BJ (cell line): ENCODE measurements around the gene HSD17B8. TPM values are rescaled to one million over a fixed set of nuclear protein-coding genes. Genes with fewer than 3 reads are reported as not detected.

ENCODE experiments used
- CTCF ChIA-PET: fragments of 350-600 bp; formaldehyde crosslinking; extraction: SDS; loops from one replicate; lab custom pipeline; 2021; ENCODE audit warnings: antibody characterized with exemption, inconsistent platforms; lab: Yijun Ruan, JAX
- POLR2A ChIA-PET: fragments of 300-600 bp; sonication (Branson Sonifier 250); formaldehyde crosslinking; extraction: SDS; loops from one replicate; lab custom pipeline; 2021; ENCODE audit warnings: antibody characterized with exemption; lab: Charles Lee
- DNase-seq: peaks from one replicate; pipeline ENCODE4 v3.0.0-alpha.2; 2011; ENCODE audit warnings: low read depth
- H3K27me3 ChIP-seq: 2 replicates; pipeline ENCODE4 v1.6.0; 2011; ENCODE audit warnings: low read length; ENCODE audit not compliant: control insufficient read depth, insufficient read depth
- H3K36me3 ChIP-seq: 2 replicates; pipeline ENCODE4 v1.5.1; 2011; ENCODE audit warnings: low read length; ENCODE audit not compliant: control insufficient read depth, insufficient read depth
- H3K4me3 ChIP-seq: 2 replicates; pipeline ENCODE4 v1.5.1; 2011; ENCODE audit warnings: low read depth, mild to moderate bottlenecking, control low read depth, low read length
- CTCF ChIP-seq: IDR thresholded peaks from 2 replicates; pipeline ENCODE4 v1.5.1; 2011; ENCODE audit warnings: low read depth, mild to moderate bottlenecking, control low read depth, inconsistent platforms, low read length, moderate library complexity; ENCODE audit not compliant: insufficient read depth
- polyA plus RNA-seq: library from polyadenylated mRNA; depleted of rRNA; stranded (reverse); fragments of >200 nt; gene quantifications from 2 replicates; pipeline ENCODE4 v1.2.3, GENCODE V29; 2011

Gene HSD17B8
- polyA plus RNA-seq, 1 experiment: 3.4 TPM

GRCh38 chr6:33211136-33211535, 6.7 kb downstream of the HSD17B8 start:
- Histone ChIP-seq H3K4me3 (no peak overlapping the region), H3K36me3 (peaks cover 12% of the 10 kb centered on the region), H3K27me3 (no peaks in the 10 kb centered on the region; the same call in 1 of the 2 replicates)
- DNase-seq: no peak
- POLR2A ChIA-PET: no interaction called here
- TF ChIP-seq CTCF: no peak
- CTCF ChIA-PET: no interaction called here

GRCh38 chr6:33211666-33212422, 7.4 kb downstream of the HSD17B8 start:
- Histone ChIP-seq H3K4me3 (no peak overlapping the region), H3K27me3 (no peaks in the 10 kb centered on the region; the same call in 1 of the 2 replicates), H3K36me3 (peaks cover 12% of the 10 kb centered on the region)
- CTCF ChIA-PET: interaction anchor here (1.0 to 1.8 kb wide), 3 partner anchors 16 to 36 kb away, joined by 3 to 5 read pairs (median 3); no protein-coding TSS in a partner anchor
- POLR2A ChIA-PET: no interaction called here
- DNase-seq: no peak
- TF ChIP-seq CTCF: no peak

- Histone ChIP-seq H3K27me3 (no peaks in the 10 kb centered on the region; the same call in 1 of the 2 replicates), H3K4me3 (peak overlapping the region; percentile 40), H3K36me3 (peaks cover 12% of the 10 kb centered on the region)
- no peak for TF ChIP-seq CTCF
- CTCF ChIA-PET: interaction anchor here (0.6 to 1.8 kb wide), 5 partner anchors 16 to 1167 kb away, joined by 3 to 5 read pairs (median 3); no protein-coding TSS in a partner anchor
- DNase-seq: no peak
- POLR2A ChIA-PET: interaction anchor here (0.6 kb wide), 1 partner anchor 241 kb away, joined by 3 read pairs; no protein-coding TSS in a partner anchor
Observed at GRCh38 chr6:33212857-33213165, 8.4 kb downstream of the HSD17B8 start.

- no peak for TF ChIP-seq CTCF
- peak overlapping the region; percentile 40 for H3K4me3 ChIP-seq
- ChIA-PET CTCF (interaction anchor here (0.6 to 1.8 kb wide), 5 partner anchors 15 to 1168 kb away, joined by 3 to 5 read pairs (median 3); no protein-coding TSS in a partner anchor), POLR2A (interaction anchor here (0.6 kb wide), 1 partner anchor 241 kb away, joined by 3 read pairs; no protein-coding TSS in a partner anchor)
- no peak for DNase-seq
- H3K36me3 ChIP-seq: peaks cover 12% of the 10 kb centered on the region
- H3K27me3 ChIP-seq: no peaks in the 10 kb centered on the region; the same call in 1 of the 2 replicates
Observed at GRCh38 chr6:33213166-33213988, 8.9 kb downstream of the HSD17B8 start.

- no peak for DNase-seq
- no peak for TF ChIP-seq CTCF
- CTCF ChIA-PET: no interaction called here
Observed at GRCh38 chr6:33213989-33214335, 9.5 kb downstream of the HSD17B8 start.

More at GRCh38 chr6:33213989-33214335, 9.5 kb downstream of the HSD17B8 start:
- peak overlapping the region; percentile 40 for H3K4me3 ChIP-seq
- H3K27me3 ChIP-seq: no peaks in the 10 kb centered on the region; the same call in 1 of the 2 replicates
- H3K36me3 ChIP-seq: peaks cover 12% of the 10 kb centered on the region
- POLR2A ChIA-PET: no interaction called here
